ENCODE data around the gene ATP4A.

The ATP4A gene

DNA sequence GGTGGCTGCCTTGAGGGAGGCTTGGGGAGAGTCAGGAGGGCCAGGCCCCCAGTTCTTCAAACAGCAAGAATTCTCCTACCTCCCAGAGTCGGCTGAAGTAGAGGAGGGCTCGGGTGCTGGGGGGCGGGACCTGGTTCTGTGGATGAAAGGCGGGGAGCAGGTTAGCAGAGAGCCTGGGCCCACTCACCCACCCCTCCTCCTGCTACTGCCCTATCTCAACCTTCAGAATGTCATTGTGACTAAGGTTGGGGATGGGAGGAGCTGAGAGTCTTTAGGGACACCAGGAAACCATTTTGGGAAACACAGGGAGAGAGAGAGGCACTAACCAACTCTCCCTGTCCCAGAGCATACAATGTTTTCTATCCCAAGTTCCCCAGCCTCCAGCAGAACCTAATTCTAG, 60.7 kb downstream of the ATP4A start (continued):
- TF ChIP-seq, protein P1, sequence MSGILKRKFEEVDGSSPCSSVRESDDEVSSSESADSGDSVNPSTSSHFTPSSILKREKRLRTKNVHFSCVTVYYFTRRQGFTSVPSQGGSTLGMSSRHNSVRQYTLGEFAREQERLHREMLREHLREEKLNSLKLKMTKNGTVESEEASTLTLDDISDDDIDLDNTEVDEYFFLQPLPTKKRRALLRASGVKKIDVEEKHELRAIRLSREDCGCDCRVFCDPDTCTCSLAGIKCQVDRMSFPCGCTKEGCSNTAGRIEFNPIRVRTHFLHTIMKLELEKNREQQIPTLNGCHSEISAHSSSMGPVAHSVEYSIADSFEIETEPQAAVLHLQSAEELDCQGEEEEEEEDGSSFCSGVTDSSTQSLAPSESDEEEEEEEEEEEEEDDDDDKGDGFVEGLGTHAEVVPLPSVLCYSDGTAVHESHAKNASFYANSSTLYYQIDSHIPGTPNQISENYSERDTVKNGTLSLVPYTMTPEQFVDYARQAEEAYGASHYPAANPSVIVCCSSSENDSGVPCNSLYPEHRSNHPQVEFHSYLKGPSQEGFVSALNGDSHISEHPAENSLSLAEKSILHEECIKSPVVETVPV (CRISPR knock-in tag; IDR thresholded peaks at IDR 0.05) = no peak
- TF ChIP-seq ARNTL (CRISPR knock-in tag; IDR thresholded peaks at IDR 0.05; ENCODE audit: borderline replicate concordance, low read depth) (no peak), OSR1 (CRISPR knock-in tag; IDR thresholded peaks at IDR 0.05) (no peak), BACH2 (CRISPR knock-in tag; IDR thresholded peaks at IDR 0.05; ENCODE audit: borderline replicate concordance) (no peak), RARB (CRISPR knock-in tag; IDR thresholded peaks at IDR 0.05) (no peak), PPARA (CRISPR knock-in tag; IDR thresholded peaks at IDR 0.05; ENCODE audit: borderline replicate concordance) (no peak), ISL1 (CRISPR knock-in tag; IDR thresholded peaks at IDR 0.05) (no peak), ZFP30 (CRISPR knock-in tag; IDR thresholded peaks at IDR 0.05) (no peak), ZC3H10 (CRISPR knock-in tag; IDR thresholded peaks at IDR 0.05) (no peak), GLIS3 (CRISPR knock-in tag; IDR thresholded peaks at IDR 0.05) (no peak), ZFP3 (CRISPR knock-in tag; IDR thresholded peaks at IDR 0.05) (no peak)
- TF ChIP-seq, protein P2, sequence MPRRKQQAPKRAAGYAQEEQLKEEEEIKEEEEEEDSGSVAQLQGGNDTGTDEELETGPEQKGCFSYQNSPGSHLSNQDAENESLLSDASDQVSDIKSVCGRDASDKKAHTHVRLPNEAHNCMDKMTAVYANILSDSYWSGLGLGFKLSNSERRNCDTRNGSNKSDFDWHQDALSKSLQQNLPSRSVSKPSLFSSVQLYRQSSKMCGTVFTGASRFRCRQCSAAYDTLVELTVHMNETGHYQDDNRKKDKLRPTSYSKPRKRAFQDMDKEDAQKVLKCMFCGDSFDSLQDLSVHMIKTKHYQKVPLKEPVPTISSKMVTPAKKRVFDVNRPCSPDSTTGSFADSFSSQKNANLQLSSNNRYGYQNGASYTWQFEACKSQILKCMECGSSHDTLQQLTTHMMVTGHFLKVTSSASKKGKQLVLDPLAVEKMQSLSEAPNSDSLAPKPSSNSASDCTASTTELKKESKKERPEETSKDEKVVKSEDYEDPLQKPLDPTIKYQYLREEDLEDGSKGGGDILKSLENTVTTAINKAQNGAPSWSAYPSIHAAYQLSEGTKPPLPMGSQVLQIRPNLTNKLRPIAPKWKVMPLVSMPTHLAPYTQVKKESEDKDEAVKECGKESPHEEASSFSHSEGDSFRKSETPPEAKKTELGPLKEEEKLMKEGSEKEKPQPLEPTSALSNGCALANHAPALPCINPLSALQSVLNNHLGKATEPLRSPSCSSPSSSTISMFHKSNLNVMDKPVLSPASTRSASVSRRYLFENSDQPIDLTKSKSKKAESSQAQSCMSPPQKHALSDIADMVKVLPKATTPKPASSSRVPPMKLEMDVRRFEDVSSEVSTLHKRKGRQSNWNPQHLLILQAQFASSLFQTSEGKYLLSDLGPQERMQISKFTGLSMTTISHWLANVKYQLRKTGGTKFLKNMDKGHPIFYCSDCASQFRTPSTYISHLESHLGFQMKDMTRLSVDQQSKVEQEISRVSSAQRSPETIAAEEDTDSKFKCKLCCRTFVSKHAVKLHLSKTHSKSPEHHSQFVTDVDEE (CRISPR knock-in tag; IDR thresholded peaks at IDR 0.05) = no peak

DNA sequence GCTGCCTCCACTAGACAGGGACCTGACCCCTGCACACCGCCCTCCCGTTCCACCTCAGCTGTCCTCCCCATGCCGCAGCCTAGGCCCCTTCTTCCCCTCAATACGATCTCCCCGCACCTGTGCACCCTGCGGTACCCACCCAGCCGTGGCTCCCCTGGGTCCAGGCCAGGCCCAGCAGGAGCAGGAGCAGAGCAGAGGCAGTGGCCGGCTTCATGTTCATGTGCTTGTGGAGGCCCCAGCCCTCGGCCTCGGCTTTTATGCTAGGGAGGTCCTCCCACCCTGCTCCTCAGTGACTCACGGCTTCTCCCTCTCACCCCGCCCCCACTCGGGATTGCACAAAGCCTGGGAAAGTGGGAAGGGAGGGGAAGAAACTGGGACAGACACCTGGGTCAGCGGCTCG, 61.8 kb downstream of the ATP4A start:
- TF ChIP-seq TOX (CRISPR knock-in tag; IDR thresholded peaks at IDR 0.05; ENCODE audit: borderline replicate concordance) (no peak), ZC3H10 (CRISPR knock-in tag; IDR thresholded peaks at IDR 0.05) (no peak), CSDC2 (CRISPR knock-in tag; IDR thresholded peaks at IDR 0.05) (no peak), ZFP3 (CRISPR knock-in tag; IDR thresholded peaks at IDR 0.05) (no peak), PPARA (CRISPR knock-in tag; IDR thresholded peaks at IDR 0.05; ENCODE audit: borderline replicate concordance) (no peak), ZNF70 (CRISPR knock-in tag; IDR thresholded peaks at IDR 0.05) (no peak), ISL1 (CRISPR knock-in tag; IDR thresholded peaks at IDR 0.05) (no peak), ZNF8 (CRISPR knock-in tag; IDR thresholded peaks at IDR 0.05) (no peak), BACH2 (CRISPR knock-in tag; IDR thresholded peaks at IDR 0.05; ENCODE audit: borderline replicate concordance) (no peak), SNAI2 (CRISPR knock-in tag; IDR thresholded peaks at IDR 0.05) (no peak)
- TF ChIP-seq, protein P3, sequence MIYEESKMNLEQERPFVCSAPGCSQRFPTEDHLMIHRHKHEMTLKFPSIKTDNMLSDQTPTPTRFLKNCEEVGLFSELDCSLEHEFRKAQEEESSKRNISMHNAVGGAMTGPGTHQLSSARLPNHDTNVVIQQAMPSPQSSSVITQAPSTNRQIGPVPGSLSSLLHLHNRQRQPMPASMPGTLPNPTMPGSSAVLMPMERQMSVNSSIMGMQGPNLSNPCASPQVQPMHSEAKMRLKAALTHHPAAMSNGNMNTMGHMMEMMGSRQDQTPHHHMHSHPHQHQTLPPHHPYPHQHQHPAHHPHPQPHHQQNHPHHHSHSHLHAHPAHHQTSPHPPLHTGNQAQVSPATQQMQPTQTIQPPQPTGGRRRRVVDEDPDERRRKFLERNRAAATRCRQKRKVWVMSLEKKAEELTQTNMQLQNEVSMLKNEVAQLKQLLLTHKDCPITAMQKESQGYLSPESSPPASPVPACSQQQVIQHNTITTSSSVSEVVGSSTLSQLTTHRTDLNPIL (CRISPR knock-in tag; IDR thresholded peaks at IDR 0.05; ENCODE audit: low read depth) = no peak
- TF ChIP-seq, protein P4, sequence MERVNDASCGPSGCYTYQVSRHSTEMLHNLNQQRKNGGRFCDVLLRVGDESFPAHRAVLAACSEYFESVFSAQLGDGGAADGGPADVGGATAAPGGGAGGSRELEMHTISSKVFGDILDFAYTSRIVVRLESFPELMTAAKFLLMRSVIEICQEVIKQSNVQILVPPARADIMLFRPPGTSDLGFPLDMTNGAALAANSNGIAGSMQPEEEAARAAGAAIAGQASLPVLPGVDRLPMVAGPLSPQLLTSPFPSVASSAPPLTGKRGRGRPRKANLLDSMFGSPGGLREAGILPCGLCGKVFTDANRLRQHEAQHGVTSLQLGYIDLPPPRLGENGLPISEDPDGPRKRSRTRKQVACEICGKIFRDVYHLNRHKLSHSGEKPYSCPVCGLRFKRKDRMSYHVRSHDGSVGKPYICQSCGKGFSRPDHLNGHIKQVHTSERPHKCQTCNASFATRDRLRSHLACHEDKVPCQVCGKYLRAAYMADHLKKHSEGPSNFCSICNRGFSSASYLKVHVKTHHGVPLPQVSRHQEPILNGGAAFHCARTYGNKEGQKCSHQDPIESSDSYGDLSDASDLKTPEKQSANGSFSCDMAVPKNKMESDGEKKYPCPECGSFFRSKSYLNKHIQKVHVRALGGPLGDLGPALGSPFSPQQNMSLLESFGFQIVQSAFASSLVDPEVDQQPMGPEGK (CRISPR knock-in tag; IDR thresholded peaks at IDR 0.05; ENCODE audit: borderline replicate concordance) = no peak
- no peak for ATAC-seq

DNA sequence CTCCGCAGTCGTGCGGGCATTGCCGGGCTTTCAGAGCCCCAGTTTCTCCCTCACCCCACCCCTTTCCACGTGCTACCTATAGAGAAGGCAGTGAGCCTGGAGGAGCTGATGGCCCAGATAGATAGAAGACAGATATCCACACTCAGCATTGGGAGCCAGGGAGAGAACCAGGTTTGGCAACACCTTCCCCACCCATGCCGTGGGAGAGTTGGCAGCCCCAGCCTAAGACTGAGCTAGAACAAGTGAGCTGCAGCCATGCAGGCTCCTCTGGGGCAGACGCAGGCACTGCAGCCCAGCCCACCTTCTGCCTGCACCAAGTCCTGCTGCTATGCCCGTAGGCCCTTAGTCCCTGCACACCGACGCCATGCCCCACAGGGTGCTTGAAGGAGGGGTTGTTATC, 62.8 kb downstream of the ATP4A start:
- ATAC-seq = no peak
- no peak for TF ChIP-seq TCF4 (CRISPR knock-in tag; IDR thresholded peaks at IDR 0.05; ENCODE audit: borderline replicate concordance)
- TF ChIP-seq, protein P4 (CRISPR knock-in tag; IDR thresholded peaks at IDR 0.05; ENCODE audit: borderline replicate concordance) = no peak
- TF ChIP-seq, protein P2 (CRISPR knock-in tag; IDR thresholded peaks at IDR 0.05) = no peak
- no peak for TF ChIP-seq ZC3H10 (CRISPR knock-in tag; IDR thresholded peaks at IDR 0.05)
- no peak for TF ChIP-seq GLIS3 (CRISPR knock-in tag; IDR thresholded peaks at IDR 0.05)
- no peak for TF ChIP-seq ZFP30 (CRISPR knock-in tag; IDR thresholded peaks at IDR 0.05)
- TF ChIP-seq, protein P3 (CRISPR knock-in tag; IDR thresholded peaks at IDR 0.05; ENCODE audit: low read depth) = no peak
- no peak for TF ChIP-seq PPARA (CRISPR knock-in tag; IDR thresholded peaks at IDR 0.05; ENCODE audit: borderline replicate concordance)
- no peak for TF ChIP-seq CSDC2 (CRISPR knock-in tag; IDR thresholded peaks at IDR 0.05)
- no peak for TF ChIP-seq BACH2 (CRISPR knock-in tag; IDR thresholded peaks at IDR 0.05; ENCODE audit: borderline replicate concordance)
- no peak for TF ChIP-seq ESRRG (CRISPR knock-in tag; IDR thresholded peaks at IDR 0.05)
- no peak for TF ChIP-seq ZNF70 (CRISPR knock-in tag; IDR thresholded peaks at IDR 0.05)
- no peak for TF ChIP-seq TOX (CRISPR knock-in tag; IDR thresholded peaks at IDR 0.05; ENCODE audit: borderline replicate concordance)
- no peak for TF ChIP-seq OSR1 (CRISPR knock-in tag; IDR thresholded peaks at IDR 0.05)
- TF ChIP-seq SNAI2 (CRISPR knock-in tag; IDR thresholded peaks at IDR 0.05) = no peak

Measured in SK-N-SH treated with all-trans-retinoic acid at 6 μM for 48 hours (cell line).